NT2/D1 (cell line): ENCODE data around the gene PADI2.

Experiments
- SUZ12 ChIP-seq: IDR thresholded peaks from 2 replicates; pipeline ENCODE4 v1.6.1; 2011; ENCODE audit not compliant: insufficient read length, insufficient read depth; ENCODE audit errors: extremely low read depth
- YY1 ChIP-seq: IDR thresholded peaks from 2 replicates; pipeline ENCODE4 v1.6.1; 2011; ENCODE audit not compliant: insufficient read length, insufficient read depth
- ZNF274 ChIP-seq: IDR thresholded peaks from 2 replicates; pipeline ENCODE4 v1.6.1; 2011; ENCODE audit warnings: mild to moderate bottlenecking, low read depth, low read length

- TF ChIP-seq ZNF274 (no peak), YY1 (no peak), SUZ12 (no peak)
Measured at GRCh38 chr1:17116643-17117042, 2.6 kb downstream of the PADI2 start.
